T-helper 2 cell (primary cell): Measurements from ENCODE around the gene RAB23.

ENCODE experiments used
- DNase-seq, 5 experiments: peaks; one replicate each; pipeline versions ENCODE4 v3.0.0 to v3.0.0-alpha.2; 2012 to 2022

The RAB23 gene

DNA sequence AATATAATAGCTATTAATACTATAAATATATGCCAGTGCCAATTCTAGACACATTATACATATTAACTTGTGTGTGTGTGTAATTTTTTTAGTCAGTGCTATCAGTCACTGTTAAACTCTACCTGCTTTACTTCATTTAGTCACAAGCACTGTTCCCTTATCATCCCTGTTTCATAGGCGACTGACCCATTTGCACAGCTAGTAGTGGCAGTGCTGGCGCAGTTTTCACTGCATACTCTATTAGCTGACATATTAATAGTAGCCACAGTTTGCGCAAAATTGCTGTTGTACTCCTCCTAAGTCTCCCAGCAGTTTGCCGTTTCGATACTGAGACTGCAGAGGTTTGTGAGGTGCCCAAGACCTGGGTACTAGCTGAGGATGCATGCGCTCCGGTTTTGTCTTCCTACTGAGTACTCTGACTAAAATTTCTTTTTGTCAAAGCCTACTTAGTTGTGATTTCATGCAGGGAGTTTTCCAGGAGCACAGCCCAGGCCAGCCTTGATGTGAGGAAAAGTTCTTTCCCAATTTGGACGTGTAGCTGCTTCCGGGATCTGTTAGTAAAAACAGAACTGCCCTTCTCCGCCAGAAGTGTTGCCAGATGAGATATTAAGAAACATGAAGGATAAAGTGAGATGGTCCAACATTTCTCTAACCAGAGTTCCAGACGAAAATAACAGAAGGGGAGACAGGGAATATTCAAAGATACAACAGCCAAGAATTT is 44.4 kb downstream of the RAB23 start:
- no peak for DNase-seq

GRCh38 chr6:57174511-57174907 is 47.6 kb downstream of the RAB23 start:
- DNase-seq: no peak

GRCh38 chr6:57173886-57174510 is 48.1 kb downstream of the RAB23 start:
- no peak for DNase-seq

DNA sequence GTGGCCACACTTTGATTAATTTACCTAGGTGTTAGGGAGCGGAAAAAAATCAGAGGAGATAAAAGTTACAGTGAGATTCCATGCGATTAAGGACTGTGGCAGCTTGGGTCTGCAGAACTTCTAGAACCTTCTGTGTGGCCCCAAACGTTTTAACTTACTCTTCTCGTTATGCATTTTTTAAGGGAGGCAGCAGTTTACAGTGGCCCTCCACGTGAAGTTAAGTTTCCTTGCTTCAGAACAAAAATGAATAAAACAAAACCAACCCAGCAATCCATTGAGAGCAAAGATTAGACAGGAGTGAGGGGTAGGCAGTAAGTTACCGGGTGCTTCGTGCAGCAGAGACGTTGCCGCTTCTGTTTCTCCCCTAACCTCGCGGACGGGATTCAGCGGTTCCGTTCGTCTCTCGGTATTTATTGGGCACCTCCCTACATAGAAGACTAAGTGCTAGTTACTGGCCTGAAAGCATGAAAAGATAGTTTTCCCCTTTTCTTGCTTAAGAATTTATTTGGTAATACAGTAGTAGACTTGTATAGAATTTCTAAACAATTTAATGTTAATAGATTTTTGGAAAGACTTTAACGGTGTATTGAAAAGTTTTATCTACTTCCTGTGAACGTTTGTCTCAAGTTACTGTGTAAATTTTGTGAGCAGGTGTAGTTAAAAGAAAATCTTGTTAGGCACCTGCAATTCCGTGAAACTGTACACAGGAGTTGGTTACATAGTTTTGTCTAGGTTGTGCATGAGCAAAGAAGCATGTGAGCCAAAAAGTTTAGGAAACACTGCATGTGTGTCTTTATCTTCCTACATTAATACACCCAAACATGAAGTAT is 48.8 kb downstream of the RAB23 start:
- peak in 2 of 5 experiments; percentile 1 to 66 for DNase-seq

DNA sequence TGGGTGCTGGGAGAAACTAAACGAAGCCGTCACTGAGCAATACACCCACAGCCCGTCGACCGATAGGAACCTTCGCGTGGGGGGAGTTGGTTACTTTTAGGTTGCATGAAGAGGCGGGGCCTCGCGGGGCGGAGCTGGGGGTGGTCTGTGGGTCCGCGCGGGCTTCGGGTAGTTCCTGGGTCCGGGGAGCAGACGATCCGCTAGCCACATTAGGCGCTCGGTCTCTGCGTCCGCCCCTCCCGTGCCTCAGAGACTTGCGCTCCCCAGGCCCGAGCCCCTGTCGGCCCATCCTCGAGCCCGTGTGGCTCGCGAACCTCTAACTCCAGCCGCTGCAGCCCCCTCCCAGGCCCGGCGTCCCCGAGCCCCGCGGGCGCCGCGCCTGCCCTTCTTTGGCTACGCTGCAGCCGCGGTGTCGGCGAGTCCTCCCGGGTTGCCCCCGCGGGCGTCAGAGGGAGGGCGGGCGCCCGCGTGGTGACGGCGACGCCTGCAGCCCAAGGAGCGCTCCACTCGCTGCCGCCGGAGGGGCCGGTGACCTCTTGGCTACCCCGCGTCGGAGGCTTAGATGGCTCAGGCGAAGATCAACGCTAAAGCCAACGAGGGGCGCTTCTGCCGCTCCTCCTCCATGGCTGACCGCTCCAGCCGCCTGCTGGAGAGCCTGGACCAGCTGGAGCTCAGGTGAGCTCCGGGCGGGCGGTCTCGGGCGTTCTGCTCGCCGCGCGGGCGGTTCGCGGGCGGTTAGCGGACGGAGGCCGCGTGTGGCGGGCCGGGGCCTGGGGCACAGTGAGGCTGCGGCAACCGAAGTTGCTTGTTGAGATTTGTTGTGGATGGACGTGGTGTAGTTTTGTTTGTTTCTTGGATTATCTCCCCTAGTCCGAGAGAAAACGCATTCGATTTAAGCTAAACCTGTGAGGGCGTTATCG is 49.7 kb downstream of the RAB23 start, which contains the start of gene BAG2:
Gene BAG2 (plus strand): TSS at position 191 of the 920 bp plus-strand sequence. CDS start 372 bp downstream, at position 563.
- DNase-seq: peak; percentile 57 to 96 (median 76)

GRCh38 chr6:57165080-57165479 is 57.0 kb downstream of the RAB23 start:
- no peak for DNase-seq

DNA sequence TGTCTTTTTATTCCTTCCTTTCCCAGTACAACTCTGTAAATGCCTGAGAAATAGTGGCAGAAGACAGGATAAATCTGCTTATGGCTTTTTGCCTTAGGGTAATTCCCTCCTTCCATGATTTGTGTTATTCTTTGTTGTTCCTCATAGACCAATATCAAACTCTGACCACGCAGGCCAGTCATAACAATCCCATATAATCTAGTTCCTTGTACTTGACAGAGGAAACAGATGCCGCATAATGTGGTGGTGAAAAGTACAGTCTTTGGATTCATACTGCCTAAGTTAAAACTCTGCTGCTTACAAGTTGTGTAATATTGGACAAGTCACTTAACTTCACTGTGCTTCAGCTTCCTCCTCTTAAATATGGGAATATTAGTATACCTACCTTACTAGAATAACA is 58.2 kb downstream of the RAB23 start:
- DNase-seq: no peak

- no peak for DNase-seq
Measured at GRCh38 chr6:57162516-57162915, 59.6 kb downstream of the RAB23 start.

DNA sequence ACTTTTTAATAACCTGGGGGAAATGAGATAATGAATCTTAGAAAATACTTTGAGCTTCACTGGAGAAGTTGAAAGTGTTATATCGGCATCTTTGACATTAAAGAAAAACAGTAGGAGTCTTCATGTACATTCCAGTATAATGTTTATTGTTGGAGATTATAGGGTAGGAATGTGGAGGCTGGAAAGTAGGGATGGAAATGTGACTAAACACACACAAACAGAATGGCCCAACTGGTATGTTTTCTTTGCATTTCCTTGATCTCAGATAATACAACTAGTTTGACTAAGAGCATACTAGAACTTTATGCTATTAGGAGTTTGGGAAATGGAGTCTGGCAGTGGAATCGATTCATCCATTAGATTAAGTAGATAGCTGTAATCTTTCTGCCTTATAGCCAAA is 60.1 kb downstream of the RAB23 start:
- no peak for DNase-seq

DNA sequence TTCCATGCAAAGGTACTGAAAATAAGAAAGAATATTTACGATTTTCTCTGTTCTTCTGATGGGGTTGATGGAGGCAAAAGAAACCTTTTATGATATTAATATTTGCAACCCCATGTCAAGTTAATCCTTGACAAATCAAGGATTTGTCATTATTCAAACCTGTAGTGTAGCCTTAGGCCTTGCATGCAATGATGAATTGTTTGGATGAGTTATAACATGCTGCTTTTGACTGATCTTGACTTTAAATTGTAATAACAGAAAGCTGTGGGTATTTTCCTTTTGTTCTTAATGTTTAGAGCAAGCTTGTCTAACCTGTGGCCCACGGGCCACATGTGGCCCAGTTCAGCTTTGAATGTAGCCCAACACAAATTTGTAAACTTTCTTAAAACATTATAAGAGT is 63.0 kb downstream of the RAB23 start:
- DNase-seq: peak in 1 of 5 experiments; percentile 39

- peak in 1 of 5 experiments; percentile 86 for DNase-seq
Measured at GRCh38 chr6:57158658-57159057, 63.4 kb downstream of the RAB23 start.

- DNase-seq: peak in 1 of 5 experiments; percentile 91
Measured at GRCh38 chr6:57147955-57148858, 73.9 kb downstream of the RAB23 start.

DNA sequence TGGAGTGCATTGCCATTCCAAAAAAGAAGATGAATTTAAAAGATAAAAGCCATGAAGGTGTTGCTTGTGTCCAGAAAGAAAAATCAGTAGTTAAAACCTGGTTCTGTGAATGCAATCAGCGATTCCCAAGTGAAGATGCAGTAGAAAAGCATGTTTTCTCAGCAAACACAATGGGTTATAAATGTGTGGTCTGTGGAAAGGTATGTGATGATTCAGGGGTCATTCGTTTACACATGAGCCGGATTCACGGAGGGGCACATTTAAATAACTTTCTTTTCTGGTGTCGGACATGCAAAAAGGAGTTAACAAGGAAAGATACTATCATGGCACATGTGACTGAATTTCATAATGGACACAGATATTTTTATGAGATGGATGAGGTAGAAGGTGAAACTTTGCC is 74.7 kb downstream of the RAB23 start:
- DNase-seq: no peak

DNA sequence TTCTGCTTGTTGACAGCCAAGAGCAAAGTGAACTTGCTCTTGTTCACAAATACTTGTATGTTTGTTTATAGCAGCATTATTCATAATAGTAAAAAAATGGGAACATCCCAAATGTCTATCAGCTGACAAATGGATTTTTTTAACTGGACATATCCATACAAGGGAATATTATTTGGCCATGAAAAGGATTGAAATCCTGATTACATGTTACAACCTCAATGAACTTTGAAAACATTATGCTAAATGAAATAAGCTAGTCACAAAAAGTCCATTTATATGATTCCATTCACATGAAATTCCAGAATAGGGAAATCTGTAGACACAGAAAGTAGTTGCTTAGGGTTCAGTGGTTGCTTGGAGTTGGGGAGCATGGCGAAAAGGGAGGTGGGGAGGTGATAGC is 78.4 kb downstream of the RAB23 start:
- no peak for DNase-seq

GRCh38 chr6:57142178-57142525 is 80.0 kb downstream of the RAB23 start:
- DNase-seq: no peak

DNA sequence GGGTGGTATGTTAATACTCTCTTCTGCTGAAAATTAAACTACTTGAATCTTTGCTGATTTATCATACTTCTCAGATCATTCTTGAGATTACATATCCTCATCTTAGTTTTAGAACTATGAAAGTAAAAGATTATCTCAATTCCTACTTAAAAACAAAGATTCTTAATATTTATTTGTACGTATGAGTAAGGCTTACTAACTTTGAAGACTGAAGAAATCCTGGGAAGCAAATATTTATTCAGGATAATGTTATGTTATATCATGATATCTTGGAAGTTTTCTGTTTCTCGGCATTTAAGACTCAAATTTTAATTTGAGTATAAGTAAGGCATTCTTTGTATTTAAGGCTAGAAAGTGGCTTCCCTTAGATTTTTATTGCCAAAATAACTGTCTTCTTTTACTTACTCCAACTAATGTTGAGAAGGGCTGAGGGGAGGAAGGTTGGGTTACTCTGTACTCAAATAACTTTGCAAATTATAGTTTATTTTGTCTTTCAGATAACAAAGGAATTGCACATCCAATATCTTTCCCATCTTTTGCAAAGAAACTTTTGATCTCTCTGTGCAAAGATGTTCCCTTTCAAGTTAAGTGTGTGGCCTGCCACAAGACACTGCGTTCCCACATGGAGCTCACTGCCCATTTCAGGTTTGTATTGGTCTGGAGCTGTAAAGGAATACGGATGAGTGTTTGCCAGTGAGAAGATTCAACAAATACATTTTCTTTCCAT is 80.5 kb downstream of the RAB23 start:
- no peak for DNase-seq

GRCh38 chr6:57138026-57138425 is 84.1 kb downstream of the RAB23 start:
- DNase-seq: no peak

DNA sequence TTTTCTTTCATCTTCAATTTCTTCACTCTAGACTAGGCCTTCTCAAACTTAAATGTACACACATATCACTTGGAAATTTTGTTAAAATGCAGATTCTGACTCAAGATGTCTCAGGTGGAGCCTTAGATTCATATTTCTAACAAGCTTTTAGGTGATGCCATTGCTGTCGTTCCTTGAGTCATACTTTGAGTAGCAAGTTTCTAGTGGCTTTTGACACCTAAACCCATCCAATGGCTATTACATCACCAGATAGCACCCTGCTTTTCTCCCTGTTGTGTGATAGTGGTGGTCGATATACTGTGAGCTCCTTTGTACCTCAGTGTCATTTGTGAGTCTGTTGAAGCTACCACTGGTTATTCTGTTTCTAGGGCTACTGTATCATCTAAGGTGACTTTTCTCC is 84.8 kb downstream of the RAB23 start:
- peak in 1 of 5 experiments; percentile 44 for DNase-seq
